Measurements from ENCODE around the gene VPREB1. TPM values are rescaled to one million over a fixed set of nuclear protein-coding genes. Genes with fewer than 3 reads are reported as not detected.
"Not testable (repeated sequence)": the region's sequence is repeated elsewhere in the genome, so short reads cannot be mapped to it uniquely, and the experiment has no call there.

Gene VPREB1
- polyA plus RNA-seq, 3 donors, result not detected

- H3K4me1 ChIP-seq (ENCODE audit: control insufficient read depth in 1 of 2, insufficient read depth in 2 of 2, low read length in 2 of 2); H3K4me1 Mint-ChIP-seq; H3K27me3 ChIP-seq (ENCODE audit: control insufficient read depth in 2 of 2, insufficient read depth in 2 of 2, low read length in 2 of 2); H3K36me3 ChIP-seq (replicated peaks in 1 of 2; ENCODE audit: control insufficient read depth in 1 of 2, insufficient read depth in 2 of 2, low read length in 2 of 2); intact Hi-C loops (cut with micrococcal nuclease); DNase-seq; H3K4me2 ChIP-seq (replicated peaks; ENCODE audit: extremely low read depth, low read length, poor library complexity, severe bottlenecking); H3K9me3 Mint-ChIP-seq; H3K27ac Mint-ChIP-seq; H4K20me1 ChIP-seq (ENCODE audit: insufficient read depth, low read length); H3K4me3 ChIP-seq (replicated peaks in 1 of 3; ENCODE audit: low read depth in 2 of 3, low read length in 3 of 3); H3K9ac ChIP-seq (ENCODE audit: insufficient read depth, low read length, poor library complexity, severe bottlenecking); H3K79me2 ChIP-seq (ENCODE audit: insufficient read depth, low read length); H3K9me3 ChIP-seq (replicated peaks in 1 of 2; ENCODE audit: control insufficient read depth in 1 of 2, insufficient read depth in 1 of 2, low read length in 2 of 2); H3K27ac ChIP-seq (ENCODE audit: low read depth in 1 of 2, low read length in 2 of 2); H3K27me3 Mint-ChIP-seq (ENCODE audit: low read depth in 3 of 3); H3K36me3 Mint-ChIP-seq; H2AFZ ChIP-seq (ENCODE audit: insufficient read depth, low read depth, low read length, poor library complexity, severe bottlenecking); H3K4me3 Mint-ChIP-seq: not testable (repeated sequence)
These were observed 40.6 kb downstream of the VPREB1 start for GRCh38 chr22:22284962-22285756.

GRCh38 chr22:22286390-22287105 is 42.0 kb downstream of the VPREB1 start:
- H3K27me3 Mint-ChIP-seq (ENCODE audit: low read depth in 3 of 3); H3K4me2 ChIP-seq (replicated peaks; ENCODE audit: extremely low read depth, low read length, poor library complexity, severe bottlenecking); H3K9me3 ChIP-seq (replicated peaks in 1 of 2; ENCODE audit: control insufficient read depth in 1 of 2, insufficient read depth in 1 of 2, low read length in 2 of 2); DNase-seq; H3K4me1 ChIP-seq (ENCODE audit: control insufficient read depth in 1 of 2, insufficient read depth in 2 of 2, low read length in 2 of 2); H3K79me2 ChIP-seq (ENCODE audit: insufficient read depth, low read length); H2AFZ ChIP-seq (ENCODE audit: insufficient read depth, low read depth, low read length, poor library complexity, severe bottlenecking); H3K4me3 ChIP-seq (replicated peaks in 1 of 3; ENCODE audit: low read depth in 2 of 3, low read length in 3 of 3); H3K9me3 Mint-ChIP-seq; intact Hi-C loops (cut with micrococcal nuclease); H3K9ac ChIP-seq (ENCODE audit: insufficient read depth, low read length, poor library complexity, severe bottlenecking); H3K27ac Mint-ChIP-seq; H3K4me3 Mint-ChIP-seq; H4K20me1 ChIP-seq (ENCODE audit: insufficient read depth, low read length); H3K4me1 Mint-ChIP-seq; H3K27me3 ChIP-seq (ENCODE audit: control insufficient read depth in 2 of 2, insufficient read depth in 2 of 2, low read length in 2 of 2); H3K27ac ChIP-seq (ENCODE audit: low read depth in 1 of 2, low read length in 2 of 2); H3K36me3 ChIP-seq (replicated peaks in 1 of 2; ENCODE audit: control insufficient read depth in 1 of 2, insufficient read depth in 2 of 2, low read length in 2 of 2): not testable (repeated sequence)
- H3K36me3 Mint-ChIP-seq, result peaks cover 1 to 14% of the 10 kb centered on the region in 2 donors
- no CpG with 5 or more reads among the region's 1 CpG for WGBS (ENCODE audit: insufficient coverage)

GRCh38 chr22:22287106-22287626 is 42.6 kb downstream of the VPREB1 start:
- H3K4me1 ChIP-seq (ENCODE audit: control insufficient read depth in 1 of 2, insufficient read depth in 2 of 2, low read length in 2 of 2); H3K27me3 ChIP-seq (ENCODE audit: control insufficient read depth in 2 of 2, insufficient read depth in 2 of 2, low read length in 2 of 2); H3K4me2 ChIP-seq (replicated peaks; ENCODE audit: extremely low read depth, low read length, poor library complexity, severe bottlenecking); H4K20me1 ChIP-seq (ENCODE audit: insufficient read depth, low read length); H3K79me2 ChIP-seq (ENCODE audit: insufficient read depth, low read length); H3K9me3 Mint-ChIP-seq; H3K4me1 Mint-ChIP-seq; H3K4me3 ChIP-seq (replicated peaks in 1 of 3; ENCODE audit: low read depth in 2 of 3, low read length in 3 of 3); H3K36me3 ChIP-seq (replicated peaks in 1 of 2; ENCODE audit: control insufficient read depth in 1 of 2, insufficient read depth in 2 of 2, low read length in 2 of 2); intact Hi-C loops (cut with micrococcal nuclease); H3K9me3 ChIP-seq (replicated peaks in 1 of 2; ENCODE audit: control insufficient read depth in 1 of 2, insufficient read depth in 1 of 2, low read length in 2 of 2); H3K27ac Mint-ChIP-seq; H3K4me3 Mint-ChIP-seq; H3K27me3 Mint-ChIP-seq (ENCODE audit: low read depth in 3 of 3); H3K9ac ChIP-seq (ENCODE audit: insufficient read depth, low read length, poor library complexity, severe bottlenecking); DNase-seq; H3K27ac ChIP-seq (ENCODE audit: low read depth in 1 of 2, low read length in 2 of 2); H2AFZ ChIP-seq (ENCODE audit: insufficient read depth, low read depth, low read length, poor library complexity, severe bottlenecking): not testable (repeated sequence)
- WGBS (ENCODE audit: insufficient coverage), result 100% methylated on average over 3 of the region's 5 CpGs
- peaks cover 1 to 20% of the 10 kb centered on the region in 2 donors for H3K36me3 Mint-ChIP-seq

GRCh38 chr22:22289666-22290065 is 45.1 kb downstream of the VPREB1 start:
- H3K27ac Mint-ChIP-seq; H3K4me1 Mint-ChIP-seq; DNase-seq; H3K4me2 ChIP-seq (replicated peaks; ENCODE audit: extremely low read depth, low read length, poor library complexity, severe bottlenecking); H3K79me2 ChIP-seq (ENCODE audit: insufficient read depth, low read length); H3K9me3 Mint-ChIP-seq; H3K4me3 Mint-ChIP-seq; H3K27me3 ChIP-seq (ENCODE audit: control insufficient read depth in 2 of 2, insufficient read depth in 2 of 2, low read length in 2 of 2); H3K9me3 ChIP-seq (replicated peaks in 1 of 2; ENCODE audit: control insufficient read depth in 1 of 2, insufficient read depth in 1 of 2, low read length in 2 of 2); H2AFZ ChIP-seq (ENCODE audit: insufficient read depth, low read depth, low read length, poor library complexity, severe bottlenecking); H3K4me3 ChIP-seq (replicated peaks in 1 of 3; ENCODE audit: low read depth in 2 of 3, low read length in 3 of 3); H4K20me1 ChIP-seq (ENCODE audit: insufficient read depth, low read length); intact Hi-C loops (cut with micrococcal nuclease); H3K27ac ChIP-seq (ENCODE audit: low read depth in 1 of 2, low read length in 2 of 2); H3K4me1 ChIP-seq (ENCODE audit: control insufficient read depth in 1 of 2, insufficient read depth in 2 of 2, low read length in 2 of 2); H3K9ac ChIP-seq (ENCODE audit: insufficient read depth, low read length, poor library complexity, severe bottlenecking); H3K27me3 Mint-ChIP-seq (ENCODE audit: low read depth in 3 of 3): not testable (repeated sequence)
- H3K36me3 ChIP-seq (replicated peaks in 1 of 2; ENCODE audit: control insufficient read depth in 1 of 2, insufficient read depth in 2 of 2, low read length in 2 of 2), result peaks cover 10 to 15% of the 10 kb centered on the region in 2 donors
- peaks cover 11 to 30% of the 10 kb centered on the region in 2 donors for H3K36me3 Mint-ChIP-seq
- WGBS (ENCODE audit: insufficient coverage), result 97% methylated on average over 3 of the region's 8 CpGs
